Measurements from ENCODE around the gene FLVCR2.

Gene FLVCR2

GRCh38 chr14:75578102-75578785 is at the start of gene FLVCR2:
Gene FLVCR2 (plus strand): TSS chr14:75578620. CDS start chr14:75578973, 353 bp downstream.
- peak; percentile 75 for DNase-seq

GRCh38 chr14:75531256-75531655 is 47.2 kb upstream of the FLVCR2 start:
- DNase-seq = no peak

- DNase-seq = no peak
These were observed 46.6 kb upstream of the FLVCR2 start for GRCh38 chr14:75531660-75532317.

- no peak for DNase-seq
These were observed 44.4 kb upstream of the FLVCR2 start for GRCh38 chr14:75533791-75534555.

GRCh38 chr14:75535164-75535898 is 43.1 kb upstream of the FLVCR2 start:
- DNase-seq = no peak

GRCh38 chr14:75537071-75537470 is 41.3 kb upstream of the FLVCR2 start:
- no peak for DNase-seq

- no peak for DNase-seq
These were observed 39.3 kb upstream of the FLVCR2 start for GRCh38 chr14:75539162-75539560.

- no peak for DNase-seq
These were observed 38.6 kb upstream of the FLVCR2 start for GRCh38 chr14:75539561-75540478.

- DNase-seq = no peak
These were observed 38.0 kb upstream of the FLVCR2 start for GRCh38 chr14:75540479-75540851.

- DNase-seq = no peak
These were observed 35.8 kb upstream of the FLVCR2 start for GRCh38 chr14:75542588-75543091.

GRCh38 chr14:75543253-75543652 is 35.2 kb upstream of the FLVCR2 start:
- no peak for DNase-seq

GRCh38 chr14:75543786-75544185 is 34.6 kb upstream of the FLVCR2 start:
- DNase-seq = no peak

- DNase-seq = no peak
These were observed 32.5 kb upstream of the FLVCR2 start for GRCh38 chr14:75545907-75546306.

GRCh38 chr14:75547552-75548250 is 30.7 kb upstream of the FLVCR2 start:
- no peak for DNase-seq

- no peak for DNase-seq
These were observed 29.9 kb upstream of the FLVCR2 start for GRCh38 chr14:75548544-75548943.

- DNase-seq = no peak
These were observed 29.3 kb upstream of the FLVCR2 start for GRCh38 chr14:75549169-75549568.

- DNase-seq = no peak
These were observed 27.4 kb upstream of the FLVCR2 start for GRCh38 chr14:75551021-75551420.

- no peak for DNase-seq
These were observed 25.3 kb upstream of the FLVCR2 start for GRCh38 chr14:75553157-75553556.

GRCh38 chr14:75553761-75554364 is 24.6 kb upstream of the FLVCR2 start:
- DNase-seq = no peak

- DNase-seq = no peak
These were observed 23.9 kb upstream of the FLVCR2 start for GRCh38 chr14:75554482-75554881.

- DNase-seq = no peak
These were observed 20.0 kb upstream of the FLVCR2 start for GRCh38 chr14:75558440-75558839.
